NCI-H2196 (cell line): ENCODE data around the gene CENPT.

Experiments used
- DNase-seq: peaks from one replicate; lab custom pipeline; 2025; ENCODE audit not compliant: unreplicated experiment; lab: John Stamatoyannopoulos, UW

CENPT gene, protein sequence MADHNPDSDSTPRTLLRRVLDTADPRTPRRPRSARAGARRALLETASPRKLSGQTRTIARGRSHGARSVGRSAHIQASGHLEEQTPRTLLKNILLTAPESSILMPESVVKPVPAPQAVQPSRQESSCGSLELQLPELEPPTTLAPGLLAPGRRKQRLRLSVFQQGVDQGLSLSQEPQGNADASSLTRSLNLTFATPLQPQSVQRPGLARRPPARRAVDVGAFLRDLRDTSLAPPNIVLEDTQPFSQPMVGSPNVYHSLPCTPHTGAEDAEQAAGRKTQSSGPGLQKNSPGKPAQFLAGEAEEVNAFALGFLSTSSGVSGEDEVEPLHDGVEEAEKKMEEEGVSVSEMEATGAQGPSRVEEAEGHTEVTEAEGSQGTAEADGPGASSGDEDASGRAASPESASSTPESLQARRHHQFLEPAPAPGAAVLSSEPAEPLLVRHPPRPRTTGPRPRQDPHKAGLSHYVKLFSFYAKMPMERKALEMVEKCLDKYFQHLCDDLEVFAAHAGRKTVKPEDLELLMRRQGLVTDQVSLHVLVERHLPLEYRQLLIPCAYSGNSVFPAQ

DNA sequence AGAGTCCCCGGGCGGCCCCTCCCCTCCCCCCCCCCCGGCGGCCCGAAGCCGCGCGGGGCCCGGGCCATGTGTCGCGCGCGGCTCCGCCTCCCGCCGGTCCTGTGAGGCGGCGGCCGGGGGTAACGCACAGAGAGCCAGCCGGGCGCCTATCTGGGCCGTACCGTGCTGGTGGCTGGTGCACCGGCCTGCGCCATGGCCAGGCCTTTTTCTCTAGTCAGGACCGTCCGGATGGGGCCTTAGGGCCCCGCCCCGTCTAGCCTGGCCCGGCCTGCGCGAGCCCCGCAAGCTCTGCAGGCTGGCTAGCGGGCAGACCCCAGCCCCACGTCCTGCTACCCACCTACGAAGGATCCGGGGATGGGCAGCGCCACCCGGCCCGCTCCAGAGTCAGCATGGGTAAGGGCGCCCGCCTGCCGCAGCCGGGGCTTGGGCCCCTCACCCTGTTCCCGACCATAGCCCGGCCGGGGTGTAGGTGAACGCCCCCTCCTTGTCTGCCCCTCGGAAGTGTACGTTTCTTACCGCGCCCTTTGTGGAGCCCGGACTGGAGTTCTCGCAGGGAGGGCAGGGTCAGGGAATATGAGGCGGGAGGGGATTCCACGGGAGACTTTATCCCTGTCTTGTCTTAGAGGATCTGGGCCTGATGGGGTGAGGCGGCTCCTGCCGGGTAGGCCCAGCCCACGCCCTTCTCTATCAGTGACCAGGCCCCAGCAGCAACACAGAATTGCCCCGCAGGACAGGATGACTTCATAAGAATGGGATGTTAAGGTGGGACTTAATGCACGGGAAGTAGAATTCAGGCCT, at the start of gene CENPT:
CENPT (minus strand) TSS at position 630 of the 798 bp plus-strand sequence. CDS start 13,834 bp downstream, outside the sequence.
- no peak for DNase-seq

GRCh38 chr16:67897231-67897630, 49.7 kb upstream of the CENPT start:
- DNase-seq, result no peak

DNA sequence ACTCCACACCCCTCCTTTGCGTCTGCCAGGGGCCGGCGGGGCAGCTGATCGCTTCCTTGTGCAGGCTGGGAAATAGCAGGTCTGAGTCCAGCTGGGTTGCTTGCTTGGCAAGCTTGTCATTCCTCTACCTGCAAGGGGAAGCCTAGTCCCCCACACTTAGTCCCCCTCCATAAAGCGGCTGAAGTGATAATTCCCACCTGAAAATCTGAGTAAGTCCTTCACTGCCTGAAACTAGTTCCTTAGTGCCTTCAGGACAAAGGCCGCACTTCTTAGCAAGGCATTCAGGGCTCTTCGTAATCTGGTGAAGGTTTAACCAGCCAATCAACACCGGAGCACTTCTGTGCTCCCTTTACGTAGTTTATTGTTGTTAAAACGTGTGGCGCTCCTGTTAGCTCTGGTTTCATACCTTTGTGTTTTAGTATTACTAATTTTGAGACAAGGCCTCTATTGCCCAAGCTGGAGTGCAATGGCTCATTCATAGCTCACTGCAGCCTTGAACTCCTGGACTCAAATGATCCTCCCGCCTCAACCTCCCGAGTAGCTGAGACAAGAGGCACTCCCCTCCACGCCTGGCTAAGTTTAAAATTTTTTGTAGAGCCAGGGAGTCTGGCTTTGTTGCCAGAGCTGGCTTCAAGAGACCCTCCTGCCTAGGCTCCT, 46.4 kb upstream of the CENPT start:
- DNase-seq, result no peak

DNA sequence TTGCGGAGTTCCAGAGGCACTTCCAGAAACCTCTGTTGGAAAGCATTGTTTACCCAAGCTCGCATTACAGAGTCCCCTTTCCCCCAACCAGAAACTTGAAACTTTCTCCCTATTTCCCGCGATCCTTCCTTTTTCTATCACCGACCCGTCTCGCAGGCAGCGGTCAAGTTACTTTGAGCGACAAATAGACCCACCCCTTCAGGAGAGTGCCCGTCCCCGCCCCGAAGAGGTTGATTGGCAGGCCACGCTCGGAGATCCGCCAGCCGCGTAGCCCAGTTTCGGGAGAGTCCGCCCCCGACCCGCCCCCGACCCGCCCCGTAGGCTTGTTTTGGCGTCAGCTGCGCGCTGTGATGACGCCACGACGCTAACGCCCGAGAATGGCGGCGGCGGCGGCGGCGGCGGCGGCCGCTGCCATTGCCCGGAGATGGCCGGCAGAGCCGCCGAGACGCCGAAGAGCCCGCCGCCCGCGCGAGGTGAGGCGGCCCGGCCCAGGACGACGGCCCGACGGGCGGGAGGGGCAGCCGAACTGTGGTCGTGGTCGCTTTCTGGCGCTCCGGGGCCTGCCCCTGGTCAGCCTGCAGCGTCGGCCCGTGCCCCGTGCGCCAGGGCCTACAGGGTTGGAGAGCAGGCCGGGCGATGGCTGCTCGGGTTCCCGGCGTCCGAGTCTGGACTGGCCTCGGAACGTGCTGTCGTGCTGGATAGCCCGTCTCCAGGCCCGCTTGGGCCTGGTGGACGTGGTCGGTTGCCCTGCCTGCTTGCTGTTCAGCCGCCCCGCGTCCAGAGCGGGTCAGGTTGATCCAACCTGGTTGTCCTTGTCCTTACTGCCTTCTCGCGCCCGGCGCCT, 45.6 kb upstream of the CENPT start, which contains the start of gene PSKH1:
PSKH1 (plus strand) TSS at position 356 of the 844 bp plus-strand sequence. CDS start 15,496 bp downstream, outside the sequence.
- peak; percentile 79 for DNase-seq

DNA sequence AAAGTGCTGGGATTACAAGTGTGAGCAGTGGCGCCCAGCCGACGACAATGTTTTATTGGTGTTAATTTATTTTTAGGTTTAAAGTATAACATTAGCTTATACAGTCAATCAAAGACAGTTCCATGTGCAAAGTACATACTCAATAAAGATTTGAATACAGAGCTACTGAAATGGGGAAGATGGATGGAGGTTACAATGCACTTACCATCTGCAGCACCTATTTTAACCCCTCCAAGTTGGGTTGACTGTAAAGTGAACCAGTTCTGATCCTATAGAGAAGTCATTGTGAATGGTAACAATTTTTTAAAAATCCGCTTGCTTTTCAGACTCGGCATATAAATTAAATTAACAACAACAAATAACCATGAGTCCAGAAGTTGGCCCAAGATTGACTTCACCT, 44.9 kb upstream of the CENPT start:
- DNase-seq, result no peak

DNA sequence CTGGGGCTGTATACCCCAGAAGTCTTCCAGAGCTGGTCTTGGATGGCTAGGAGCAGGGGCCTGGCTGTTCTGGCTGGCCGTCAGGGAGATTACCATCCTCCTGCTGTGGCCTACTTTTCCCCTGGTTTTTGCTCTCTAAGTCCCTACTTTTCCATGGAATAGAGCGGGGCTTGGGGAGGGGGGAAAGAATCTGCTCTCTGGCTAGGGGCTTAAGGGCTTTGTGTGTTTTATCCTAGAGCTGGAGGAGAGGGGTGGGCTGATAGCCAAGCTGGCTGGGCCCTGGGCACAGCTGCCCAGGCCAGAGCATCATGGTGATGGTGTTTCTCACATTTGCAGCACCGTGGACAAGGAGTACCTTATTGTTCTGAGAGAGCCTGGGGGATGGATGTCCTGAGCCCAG, 40.8 kb upstream of the CENPT start:
- DNase-seq, result no peak

GRCh38 chr16:67886387-67886786, 38.9 kb upstream of the CENPT start:
- no peak for DNase-seq

DNA sequence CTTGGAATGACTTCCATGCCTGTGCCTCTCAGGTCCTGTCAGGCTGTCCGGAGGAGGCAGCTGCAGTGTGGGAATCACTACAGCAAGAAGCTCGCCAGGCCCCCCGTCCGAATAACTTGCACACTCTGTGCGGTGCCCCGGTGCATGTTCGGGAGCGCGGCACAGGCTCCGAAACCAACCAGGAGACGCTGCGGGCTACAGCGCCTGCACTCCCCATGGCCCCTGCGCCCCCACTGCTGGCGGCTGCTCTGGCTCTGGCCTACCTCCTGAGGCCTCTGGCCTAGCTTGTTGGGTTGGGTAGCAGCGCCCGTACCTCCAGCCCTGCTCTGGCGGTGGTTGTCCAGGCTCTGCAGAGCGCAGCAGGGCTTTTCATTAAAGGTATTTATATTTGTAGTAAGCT, 38.5 kb upstream of the CENPT start:
- no peak for DNase-seq

DNA sequence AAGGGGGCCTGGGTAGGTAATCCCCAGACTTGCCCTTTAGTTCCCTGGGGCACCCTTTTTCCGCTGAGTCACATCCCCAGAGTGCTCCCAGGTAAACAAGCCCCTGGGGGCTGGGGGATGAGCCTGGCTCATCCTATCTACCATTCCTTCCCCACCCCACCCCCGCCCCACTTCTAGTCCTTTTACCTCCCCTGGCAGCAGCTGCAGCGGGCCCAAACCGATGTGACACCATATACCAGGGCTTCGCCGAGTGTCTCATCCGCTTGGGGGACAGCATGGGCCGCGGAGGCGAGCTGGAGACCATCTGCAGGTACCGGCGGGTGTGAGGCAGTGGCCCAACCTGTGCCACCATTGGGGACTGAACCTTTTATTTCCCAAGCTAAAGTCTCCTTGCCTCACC, 38.1 kb upstream of the CENPT start:
- DNase-seq, result no peak

- DNase-seq, result peak; percentile 85
Measured at GRCh38 chr16:67884684-67885083, 37.2 kb upstream of the CENPT start, which contains the start of gene NRN1L. NRN1L (plus strand) TSS chr16:67884885; CDS start chr16:67884904, 19 bp downstream.

DNA sequence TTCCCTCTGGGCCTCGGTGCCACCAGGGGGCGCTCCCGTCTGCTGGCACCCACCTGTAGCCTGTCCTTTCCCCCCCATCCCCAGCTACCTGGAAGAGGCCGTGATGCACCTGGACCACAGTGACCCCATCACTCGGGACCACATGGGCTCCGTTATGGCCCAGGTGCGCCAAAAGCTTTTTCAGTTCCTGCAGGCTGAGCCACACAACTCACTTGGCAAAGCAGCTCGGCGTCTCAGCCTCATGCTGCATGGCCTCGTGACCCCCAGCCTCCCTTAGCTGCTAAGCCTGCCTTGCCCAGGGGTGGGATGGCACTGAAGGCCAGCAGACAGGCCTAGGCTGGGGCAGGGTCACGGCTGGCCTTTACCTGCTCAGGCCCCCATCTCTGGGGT, 36.4 kb upstream of the CENPT start:
- peak; percentile 23 for DNase-seq

DNA sequence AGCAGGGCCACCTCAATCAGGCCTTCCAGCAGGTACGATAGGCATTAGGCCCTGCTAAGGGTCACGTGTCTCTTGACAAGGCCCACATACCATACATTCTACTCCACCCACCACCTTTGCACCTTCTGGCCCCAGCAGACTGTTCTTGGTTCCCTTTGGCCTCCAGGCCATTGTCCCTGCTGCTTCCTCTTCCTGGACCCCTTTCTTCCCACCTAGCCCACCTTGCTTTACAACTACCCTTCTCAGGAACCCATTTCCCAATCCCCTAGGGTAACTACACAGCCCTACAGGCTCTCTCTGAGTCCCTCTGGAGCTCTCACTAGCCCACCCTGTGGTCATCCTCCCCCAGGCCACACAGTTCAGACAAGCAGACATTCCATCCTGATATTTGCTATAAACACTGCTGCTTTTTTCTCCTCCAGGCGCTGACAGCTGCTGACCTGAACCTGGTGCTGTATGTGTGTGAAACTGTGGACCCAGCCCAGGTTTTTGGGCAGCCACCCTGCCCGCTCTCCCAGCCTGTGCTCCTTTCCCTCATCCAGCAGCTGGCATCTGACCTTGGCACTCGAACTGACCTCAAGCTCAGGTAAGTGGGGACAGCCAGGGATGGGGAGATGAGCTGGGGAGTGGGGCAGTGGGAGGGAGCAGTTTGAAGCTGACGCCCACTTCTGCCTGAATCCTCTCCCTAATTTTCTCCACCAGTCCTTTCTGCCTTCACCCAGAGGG, 35.8 kb upstream of the CENPT start:
- no peak for DNase-seq

GRCh38 chr16:67882374-67883145, 35.1 kb upstream of the CENPT start:
- peak; percentile 23 for DNase-seq

GRCh38 chr16:67881621-67882161, 34.2 kb upstream of the CENPT start:
- DNase-seq, result no peak

GRCh38 chr16:67880584-67880983, 33.1 kb upstream of the CENPT start:
- DNase-seq, result no peak

DNA sequence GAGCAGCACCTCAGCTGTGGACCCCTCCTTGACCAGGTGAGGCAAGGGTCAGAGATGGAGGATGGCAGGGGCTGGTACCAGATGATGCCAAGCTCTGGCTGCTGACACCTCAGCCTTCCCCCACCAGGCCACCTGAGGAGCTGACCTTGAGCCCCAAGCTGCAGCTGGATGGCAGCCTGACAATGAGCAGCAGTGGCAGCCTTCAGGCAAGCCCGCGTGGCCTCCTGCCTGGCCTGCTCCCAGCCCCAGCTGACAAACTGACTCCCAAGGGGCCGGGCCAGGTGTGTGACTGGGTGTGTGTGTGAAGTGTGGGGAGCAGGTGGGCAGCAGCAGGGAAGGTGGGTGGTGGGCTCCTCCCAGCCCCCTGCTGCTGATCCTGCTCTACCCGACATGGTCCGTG, 32.4 kb upstream of the CENPT start:
- DNase-seq, result no peak

GRCh38 chr16:67879462-67879861, 32.0 kb upstream of the CENPT start:
- no peak for DNase-seq

GRCh38 chr16:67878846-67879245, 31.4 kb upstream of the CENPT start:
- no peak for DNase-seq

GRCh38 chr16:67878232-67878631, 30.7 kb upstream of the CENPT start:
- DNase-seq, result no peak
